SH-SY5Y (cell line): Measurements from ENCODE around the gene DDX27.

ENCODE experiments used
- GATA2 ChIP-seq: IDR thresholded peaks from 2 replicates; pipeline ENCODE4 v1.6.1; 2011; ENCODE audit warnings: mild to moderate bottlenecking, low read depth, low read length
- GATA3 ChIP-seq: IDR thresholded peaks from 2 replicates; pipeline ENCODE4 v1.6.1; 2011; ENCODE audit warnings: low read depth, mild to moderate bottlenecking, low read length, moderate library complexity

GRCh38 chr20:49285233-49285668 lies 66.0 kb downstream of the DDX27 start:
- TF ChIP-seq GATA2 (no peak), GATA3 (no peak)
